WTC11 (cell line): Measurements from ENCODE around the gene IL12B. TPM values are rescaled to one million over a fixed set of nuclear protein-coding genes. Genes with fewer than 3 reads are reported as not detected.

Source experiments
- ATAC-seq: fragments of 200-7000 bp; cut with Tn5 transposase; 2 replicates; pipeline ENCODE4 v1.10.0; 2021; ENCODE audit warnings: mild to moderate bottlenecking, moderate library complexity
- CTCF ChIA-PET: fragments of 300-600 bp; sonication (Branson Sonifier 250); formaldehyde crosslinking; loops from one replicate; lab custom pipeline; 2021; ENCODE audit warnings: antibody characterized with exemption; lab: Charles Lee
- POLR2A ChIA-PET: fragments of 350-600 bp; sonication (Branson Sonifier 250); formaldehyde crosslinking; loops from one replicate; lab custom pipeline; 2021; ENCODE audit warnings: antibody characterized with exemption; lab: Charles Lee
- DNase-seq: peaks from one replicate; pipeline ENCODE4 v3.0.0; 2021; ENCODE audit warnings: low spot score
- H3K27ac Mint-ChIP-seq: 2 replicates; pipeline ENCODE4 v1.8.0; 2021; ENCODE audit warnings: mixed read lengths
- H3K27me3 Mint-ChIP-seq: 2 replicates; pipeline ENCODE4 v1.8.0; 2021; ENCODE audit warnings: low read depth, mild to moderate bottlenecking, moderate library complexity, mixed read lengths
- H3K36me3 Mint-ChIP-seq: 2 replicates; pipeline ENCODE4 v1.8.0; 2021; ENCODE audit warnings: mixed read lengths
- H3K4me1 Mint-ChIP-seq: 2 replicates; pipeline ENCODE4 v1.8.0; 2022; ENCODE audit warnings: mixed read lengths
- H3K4me3 Mint-ChIP-seq: 2 replicates; pipeline ENCODE4 v1.8.0; 2021; ENCODE audit warnings: mild to moderate bottlenecking, moderate library complexity, mixed read lengths
- H3K9me3 Mint-ChIP-seq: 2 replicates; pipeline ENCODE4 v1.8.0; 2021; ENCODE audit warnings: mixed read lengths
- CDX4 ChIP-seq: fragments of 250-450 bp; sonication (Bioruptor Pico); IDR thresholded peaks from 2 replicates; pipeline ENCODE4 v1.9.0; 2021; ENCODE audit warnings: moderate library complexity, mild to moderate bottlenecking, inconsistent platforms, borderline replicate concordance
- CTCF ChIP-seq: fragments of 200-600 bp; IDR thresholded peaks from 2 replicates; pipeline ENCODE4 v1.8.0; 2022; ENCODE audit warnings: antibody characterized with exemption
- FOXP1 ChIP-seq: sonication (generic); formaldehyde crosslinking; IDR thresholded peaks from 2 replicates; pipeline ENCODE4 v1.8.0; 2022; ENCODE audit warnings: missing genetic modification reagents, mild to moderate bottlenecking, moderate library complexity, borderline replicate concordance
- HMGA2 ChIP-seq: fragments of 250-450 bp; sonication (Bioruptor Pico); IDR thresholded peaks from 2 replicates; pipeline ENCODE4 v1.4.0; 2021; ENCODE audit warnings: mild to moderate bottlenecking, moderate library complexity
- HMGXB4 ChIP-seq: sonication (generic); formaldehyde crosslinking; IDR thresholded peaks from 2 replicates; pipeline ENCODE4 v1.8.1; 2023; ENCODE audit warnings: mild to moderate bottlenecking, moderate library complexity, missing genetic modification reagents
- MYBL2 ChIP-seq: sonication (generic); formaldehyde crosslinking; IDR thresholded peaks from 2 replicates; pipeline ENCODE4 v1.8.1; 2023; ENCODE audit warnings: mild to moderate bottlenecking, moderate library complexity, missing genetic modification reagents
- TCF7 ChIP-seq: sonication (generic); formaldehyde crosslinking; IDR thresholded peaks from 2 replicates; pipeline ENCODE4 v1.8.0; 2022; ENCODE audit warnings: mild to moderate bottlenecking, low read depth, missing genetic modification reagents, moderate library complexity
- USF2 ChIP-seq: sonication (generic); formaldehyde crosslinking; IDR thresholded peaks from 2 replicates; pipeline ENCODE4 v1.8.1; 2023; ENCODE audit warnings: mild to moderate bottlenecking, missing genetic modification reagents, moderate library complexity
- ZNF232 ChIP-seq: sonication (generic); formaldehyde crosslinking; IDR thresholded peaks from 2 replicates; pipeline ENCODE4 v1.8.0; 2022; ENCODE audit warnings: mild to moderate bottlenecking, missing genetic modification reagents
- ZNF396 ChIP-seq: fragments of 250-450 bp; sonication (Bioruptor Pico); IDR thresholded peaks from 2 replicates; pipeline ENCODE4 v1.8.0; 2021; ENCODE audit warnings: mild to moderate bottlenecking, moderate library complexity, borderline replicate concordance
- ZNF416 ChIP-seq: fragments of 250-450 bp; sonication (Bioruptor Pico); IDR thresholded peaks from 2 replicates; pipeline ENCODE4 v1.9.0; 2021; ENCODE audit warnings: mild to moderate bottlenecking, inconsistent platforms
- ZNF532 ChIP-seq: fragments of 250-450 bp; sonication (Bioruptor Pico); IDR thresholded peaks from 2 replicates; pipeline ENCODE4 v1.9.0; 2021; ENCODE audit warnings: mild to moderate bottlenecking, borderline replicate concordance
- total RNA-seq: library from RNA; stranded (reverse); gene quantifications from 3 replicates; pipeline ENCODE4 v1.2.3, GENCODE V29; 2021
- TF ChIP-seq, protein P1 (sequence below): fragments of 250-450 bp; sonication (Bioruptor Pico); IDR thresholded peaks from 2 replicates; pipeline ENCODE4 v2.1.2; 2022; ENCODE audit warnings: mild to moderate bottlenecking, moderate library complexity
- TF ChIP-seq, protein P2 (sequence below): sonication (generic); formaldehyde crosslinking; IDR thresholded peaks from 2 replicates; pipeline ENCODE4 v1.8.1; 2022; ENCODE audit warnings: missing genetic modification reagents, borderline replicate concordance

IL12B gene
- total RNA-seq, 1 experiment from 2014 or later, result not detected

GRCh38 chr5:159341145-159341544, 10.9 kb upstream of the IL12B start:
- Mint-ChIP-seq H3K36me3 (no peaks in the 10 kb centered on the region), H3K4me1 (peaks cover 10% of the 10 kb centered on the region; the same call in 1 of the 2 replicates), H3K9me3 (peaks cover 22% of the 10 kb centered on the region), H3K4me3 (no peak overlapping the region), H3K27ac (no peak overlapping the region), H3K27me3 (peaks cover 3% of the 10 kb centered on the region; the same call in 1 of the 2 replicates)
- ATAC-seq (no peak), DNase-seq (no peak)
- TF ChIP-seq MYBL2 (CRISPR knock-in tag), result no peak
- TF ChIP-seq TCF7, result no peak
- TF ChIP-seq ZNF396 (CRISPR knock-in tag), result no peak
- TF ChIP-seq ZNF532, result no peak
- TF ChIP-seq, protein P1, sequence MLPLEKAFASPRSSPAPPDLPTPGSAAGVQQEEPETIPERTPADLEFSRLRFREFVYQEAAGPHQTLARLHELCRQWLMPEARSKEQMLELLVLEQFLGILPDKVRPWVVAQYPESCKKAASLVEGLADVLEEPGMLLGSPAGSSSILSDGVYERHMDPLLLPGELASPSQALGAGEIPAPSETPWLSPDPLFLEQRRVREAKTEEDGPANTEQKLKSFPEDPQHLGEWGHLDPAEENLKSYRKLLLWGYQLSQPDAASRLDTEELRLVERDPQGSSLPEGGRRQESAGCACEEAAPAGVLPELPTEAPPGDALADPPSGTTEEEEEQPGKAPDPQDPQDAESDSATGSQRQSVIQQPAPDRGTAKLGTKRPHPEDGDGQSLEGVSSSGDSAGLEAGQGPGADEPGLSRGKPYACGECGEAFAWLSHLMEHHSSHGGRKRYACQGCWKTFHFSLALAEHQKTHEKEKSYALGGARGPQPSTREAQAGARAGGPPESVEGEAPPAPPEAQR (CRISPR knock-in tag), result no peak
- TF ChIP-seq ZNF416, result no peak
- no peak for TF ChIP-seq HMGA2
- TF ChIP-seq CTCF, result no peak
- no peak for TF ChIP-seq USF2 (CRISPR knock-in tag)
- TF ChIP-seq ZNF232, result no peak
- TF ChIP-seq, protein P2, sequence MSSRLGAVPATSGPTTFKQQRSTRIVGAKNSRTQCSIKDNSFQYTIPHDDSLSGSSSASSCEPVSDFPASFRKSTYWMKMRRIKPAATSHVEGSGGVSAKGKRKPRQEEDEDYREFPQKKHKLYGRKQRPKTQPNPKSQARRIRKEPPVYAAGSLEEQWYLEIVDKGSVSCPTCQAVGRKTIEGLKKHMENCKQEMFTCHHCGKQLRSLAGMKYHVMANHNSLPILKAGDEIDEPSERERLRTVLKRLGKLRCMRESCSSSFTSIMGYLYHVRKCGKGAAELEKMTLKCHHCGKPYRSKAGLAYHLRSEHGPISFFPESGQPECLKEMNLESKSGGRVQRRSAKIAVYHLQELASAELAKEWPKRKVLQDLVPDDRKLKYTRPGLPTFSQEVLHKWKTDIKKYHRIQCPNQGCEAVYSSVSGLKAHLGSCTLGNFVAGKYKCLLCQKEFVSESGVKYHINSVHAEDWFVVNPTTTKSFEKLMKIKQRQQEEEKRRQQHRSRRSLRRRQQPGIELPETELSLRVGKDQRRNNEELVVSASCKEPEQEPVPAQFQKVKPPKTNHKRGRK (CRISPR knock-in tag), result no peak
- no peak for TF ChIP-seq HMGXB4
- no peak for TF ChIP-seq FOXP1 (CRISPR knock-in tag)
- no peak for TF ChIP-seq CDX4 (CRISPR knock-in tag)
- ChIA-PET POLR2A (no interaction called here), CTCF (interaction anchor here (1.3 kb wide), 1 partner anchor 9 kb away, joined by 6 read pairs; no protein-coding TSS in a partner anchor)
